Measurements from ENCODE around the gene EIF3B.
"Not testable (repeated sequence)": the region's sequence is repeated elsewhere in the genome, so short reads cannot be mapped to it uniquely, and the experiment has no call there.

The EIF3B gene

GRCh38 chr7:2403718-2404648 is 49.4 kb downstream of the EIF3B start:
- DNase-seq: no peak

- no peak for DNase-seq
These were observed 50.1 kb downstream of the EIF3B start for GRCh38 chr7:2404714-2405119.

GRCh38 chr7:2405201-2405600 is 50.6 kb downstream of the EIF3B start:
- DNase-seq: no peak

- DNase-seq: peak; percentile 35
These were observed 51.1 kb downstream of the EIF3B start for GRCh38 chr7:2405601-2406345.

- no peak for DNase-seq
These were observed 55.3 kb downstream of the EIF3B start for GRCh38 chr7:2409745-2410414.

- DNase-seq: no peak
These were observed 56.4 kb downstream of the EIF3B start for GRCh38 chr7:2411049-2411448.

- no peak for DNase-seq
These were observed 57.4 kb downstream of the EIF3B start for GRCh38 chr7:2411815-2412586.

GRCh38 chr7:2412587-2413201 is 58.1 kb downstream of the EIF3B start:
- DNase-seq: no peak

- DNase-seq: no peak
These were observed 61.4 kb downstream of the EIF3B start for GRCh38 chr7:2416063-2416462.

- DNase-seq: no peak
These were observed 62.0 kb downstream of the EIF3B start for GRCh38 chr7:2416650-2417049.

GRCh38 chr7:2417178-2417577 is 62.6 kb downstream of the EIF3B start:
- not testable (repeated sequence) for DNase-seq

GRCh38 chr7:2417981-2418481 is 63.4 kb downstream of the EIF3B start:
- DNase-seq: no peak

GRCh38 chr7:2420216-2420933 is 65.7 kb downstream of the EIF3B start:
- DNase-seq: no peak

- no peak for DNase-seq
These were observed 67.3 kb downstream of the EIF3B start for GRCh38 chr7:2421943-2422310.

- no peak for DNase-seq
These were observed 71.1 kb downstream of the EIF3B start for GRCh38 chr7:2425749-2426148.

Measured in NK-92 treated with Interleukin-12 subunit alpha and Interleukin-12 subunit beta, amount 100 ng/mL, for 24 hours (cell line).